ENCODE results near the gene ITPKA. TPM values are rescaled to one million over a fixed set of nuclear protein-coding genes. Genes with fewer than 3 reads are reported as not detected.

ITPKA gene
- total RNA-seq, 1 experiment from 2014 or later, result 16.2 TPM

- H3K9me3 Mint-ChIP-seq (ENCODE audit: unreplicated experiment), result no peaks in the 10 kb centered on the region
- POLR2A ChIA-PET, result no interaction called here
- H3K36me3 Mint-ChIP-seq (ENCODE audit: insufficient read depth, unreplicated experiment), result peaks cover 75% of the 10 kb centered on the region
- Histone ChIP-seq H3K27me3 (replicated peaks; ENCODE audit: control insufficient read depth, insufficient read depth, low read length) (no peaks in the 10 kb centered on the region), H3K9me3 (no peaks in the 10 kb centered on the region), H3K36me3 (ENCODE audit: control insufficient read depth, insufficient read depth, low read length) (peaks cover 2% of the 10 kb centered on the region; the same call in 1 of the 2 replicates), H3K4me1 (peaks cover 7% of the 10 kb centered on the region), H3K4me3 (ENCODE audit: low read depth, low read length) (no peak overlapping the region)
- CTCF ChIA-PET, result interaction anchor here (1.6 kb wide), 1 partner anchor 11 kb away, joined by 4 read pairs; no protein-coding TSS in a partner anchor
- BruUV-seq (replicated peaks), result no TSS peak
- H3K4me1 Mint-ChIP-seq (ENCODE audit: low read depth, unreplicated experiment), result no peaks in the 10 kb centered on the region
- no peak overlapping the region for H3K4me3 Mint-ChIP-seq (ENCODE audit: unreplicated experiment)
- H3K27ac Mint-ChIP-seq (ENCODE audit: unreplicated experiment), result no peak overlapping the region
- no peak for TF ChIP-seq CTCF (IDR thresholded peaks at IDR 0.05; ENCODE audit: insufficient read depth in 1 of 2, low read depth in 1 of 2, low read length in 1 of 2, severe bottlenecking in 1 of 2, unreplicated experiment in 1 of 2)
- H3K27me3 Mint-ChIP-seq (ENCODE audit: insufficient read depth, unreplicated experiment), result no peaks in the 10 kb centered on the region
- intact Hi-C loops (cut with micrococcal nuclease; ENCODE audit: unreplicated experiment), result no loop called here
- DNase-seq, result no peak
Observed at GRCh38 chr15:41476416-41477048, 17.1 kb upstream of the ITPKA start.

GRCh38 chr15:41480396-41481140, 13.1 kb upstream of the ITPKA start:
- Histone ChIP-seq H3K27me3 (replicated peaks; ENCODE audit: control insufficient read depth, insufficient read depth, low read length) (no peaks in the 10 kb centered on the region), H3K9me3 (no peaks in the 10 kb centered on the region), H3K4me3 (ENCODE audit: low read depth, low read length) (no peak overlapping the region), H3K4me1 (peaks cover 14% of the 10 kb centered on the region), H3K36me3 (ENCODE audit: control insufficient read depth, insufficient read depth, low read length) (peaks cover 2% of the 10 kb centered on the region)
- Mint-ChIP-seq H3K4me1 (ENCODE audit: low read depth, unreplicated experiment) (no peaks in the 10 kb centered on the region), H3K27me3 (ENCODE audit: insufficient read depth, unreplicated experiment) (no peaks in the 10 kb centered on the region), H3K9me3 (ENCODE audit: unreplicated experiment) (no peaks in the 10 kb centered on the region), H3K36me3 (ENCODE audit: insufficient read depth, unreplicated experiment) (peaks cover 54% of the 10 kb centered on the region), H3K4me3 (ENCODE audit: unreplicated experiment) (no peak overlapping the region), H3K27ac (ENCODE audit: unreplicated experiment) (peak overlapping the region; percentile 26)
- ChIA-PET POLR2A (no interaction called here), CTCF (interaction anchor here (0.8 to 2.1 kb wide), 3 partner anchors 15 to 27 kb away, joined by 3 to 7 read pairs (median 6); no protein-coding TSS in a partner anchor)
- no TSS peak for BruUV-seq (replicated peaks)
- DNase-seq, result no peak
- intact Hi-C loops (cut with micrococcal nuclease; ENCODE audit: unreplicated experiment), result no loop called here
- no peak for TF ChIP-seq CTCF (IDR thresholded peaks at IDR 0.05; ENCODE audit: insufficient read depth in 1 of 2, low read depth in 1 of 2, low read length in 1 of 2, severe bottlenecking in 1 of 2, unreplicated experiment in 1 of 2)

GRCh38 chr15:41482110-41482877, 11.4 kb upstream of the ITPKA start:
- Histone ChIP-seq H3K4me3 (ENCODE audit: low read depth, low read length) (no peak overlapping the region), H3K36me3 (ENCODE audit: control insufficient read depth, insufficient read depth, low read length) (no peaks in the 10 kb centered on the region; the same call in none of the 2 replicates), H3K27me3 (replicated peaks; ENCODE audit: control insufficient read depth, insufficient read depth, low read length) (no peaks in the 10 kb centered on the region), H3K9me3 (no peaks in the 10 kb centered on the region), H3K4me1 (peaks cover 14% of the 10 kb centered on the region)
- no peak for DNase-seq
- CTCF ChIA-PET, result interaction anchor here (2.1 kb wide), 1 partner anchor 25 kb away, joined by 6 read pairs; no protein-coding TSS in a partner anchor
- Mint-ChIP-seq H3K36me3 (ENCODE audit: insufficient read depth, unreplicated experiment) (peaks cover 55% of the 10 kb centered on the region), H3K9me3 (ENCODE audit: unreplicated experiment) (no peaks in the 10 kb centered on the region), H3K27ac (ENCODE audit: unreplicated experiment) (no peak overlapping the region), H3K27me3 (ENCODE audit: insufficient read depth, unreplicated experiment) (no peaks in the 10 kb centered on the region), H3K4me3 (ENCODE audit: unreplicated experiment) (no peak overlapping the region), H3K4me1 (ENCODE audit: low read depth, unreplicated experiment) (no peaks in the 10 kb centered on the region)
- TSS peak; percentile 54 for BruUV-seq (replicated peaks)
- intact Hi-C loops (cut with micrococcal nuclease; ENCODE audit: unreplicated experiment), result no loop called here
- POLR2A ChIA-PET, result interaction anchor here (0.5 to 0.6 kb wide), 2 partner anchors 10 to 676 kb away, joined by 4 read pairs; no protein-coding TSS in a partner anchor
- TF ChIP-seq CTCF (IDR thresholded peaks at IDR 0.05; ENCODE audit: insufficient read depth in 1 of 2, low read depth in 1 of 2, low read length in 1 of 2, severe bottlenecking in 1 of 2, unreplicated experiment in 1 of 2), result no peak
